Stimulated activated memory B cell treated with anti-CD40 and anti-IgM and Interleukin-4, amounts not matched to agents 10 μg/mL and 1 μg/mL and 100 μg/mL, for 72 hours (primary cell): ENCODE data around the gene IARS1.

Source experiments
- ATAC-seq: fragments of 150-1000 bp; cut with Tn5 transposase; 2 replicates; pipeline ENCODE4 v1.10.0; 2021
- H3K27ac Mint-ChIP-seq: one replicate; pipeline ENCODE4 v1.8.0; 2022; ENCODE audit warnings: mild to moderate bottlenecking, mixed read lengths
- H3K27me3 Mint-ChIP-seq: one replicate; pipeline ENCODE4 v1.8.0; 2022; ENCODE audit warnings: mixed read lengths
- H3K36me3 Mint-ChIP-seq: one replicate; pipeline ENCODE4 v1.8.0; 2022; ENCODE audit warnings: mixed read lengths
- H3K4me1 Mint-ChIP-seq: one replicate; pipeline ENCODE4 v1.8.0; 2022; ENCODE audit warnings: mixed read lengths
- H3K4me3 Mint-ChIP-seq: one replicate; pipeline ENCODE4 v1.8.0; 2022; ENCODE audit warnings: mild to moderate bottlenecking, moderate library complexity, mixed read lengths
- H3K9me3 Mint-ChIP-seq: one replicate; pipeline ENCODE4 v1.8.0; 2022; ENCODE audit warnings: mixed read lengths

The IARS1 gene

GRCh38 chr9:92310562-92310961, 17.1 kb upstream of the IARS1 start:
- H3K27ac Mint-ChIP-seq, result no peak overlapping the region
- no peaks in the 10 kb centered on the region for H3K27me3 Mint-ChIP-seq
- H3K4me1 Mint-ChIP-seq, result peaks cover 23% of the 10 kb centered on the region
- peaks cover 77% of the 10 kb centered on the region for H3K36me3 Mint-ChIP-seq
- H3K4me3 Mint-ChIP-seq, result no peak overlapping the region
- no peaks in the 10 kb centered on the region for H3K9me3 Mint-ChIP-seq
- ATAC-seq, result no peak

- Mint-ChIP-seq H3K9me3 (no peaks in the 10 kb centered on the region), H3K4me3 (no peak overlapping the region), H3K27ac (no peak overlapping the region), H3K4me1 (peaks cover 13% of the 10 kb centered on the region), H3K27me3 (no peaks in the 10 kb centered on the region), H3K36me3 (peaks cover 77% of the 10 kb centered on the region)
- ATAC-seq, result no peak
These were observed 15.4 kb upstream of the IARS1 start for GRCh38 chr9:92308893-92309292.

- Mint-ChIP-seq H3K9me3 (no peaks in the 10 kb centered on the region), H3K36me3 (peaks cover 56% of the 10 kb centered on the region), H3K4me3 (no peak overlapping the region), H3K4me1 (peaks cover 10% of the 10 kb centered on the region), H3K27ac (peak overlapping the region; percentile 27), H3K27me3 (no peaks in the 10 kb centered on the region)
- no peak for ATAC-seq
These were observed 7.4 kb upstream of the IARS1 start for GRCh38 chr9:92300936-92301335.

- Mint-ChIP-seq H3K27me3 (no peaks in the 10 kb centered on the region), H3K36me3 (peaks cover 40% of the 10 kb centered on the region), H3K4me1 (peaks cover 23% of the 10 kb centered on the region), H3K27ac (peak overlapping the region; percentile 71), H3K4me3 (peak overlapping the region; percentile 11), H3K9me3 (no peaks in the 10 kb centered on the region)
- ATAC-seq, result peak; percentile 78
These were observed 5.6 kb upstream of the IARS1 start for GRCh38 chr9:92299116-92299515.

- no peaks in the 10 kb centered on the region for H3K27me3 Mint-ChIP-seq
- H3K27ac Mint-ChIP-seq, result peak overlapping the region; percentile 71
- ATAC-seq, result no peak
- no peaks in the 10 kb centered on the region for H3K9me3 Mint-ChIP-seq
- H3K36me3 Mint-ChIP-seq, result peaks cover 30% of the 10 kb centered on the region
- H3K4me1 Mint-ChIP-seq, result peaks cover 25% of the 10 kb centered on the region
- H3K4me3 Mint-ChIP-seq, result no peak overlapping the region
These were observed 4.5 kb upstream of the IARS1 start for GRCh38 chr9:92298036-92298435.

GRCh38 chr9:92297611-92298010, 4.1 kb upstream of the IARS1 start:
- peak overlapping the region; percentile 71 for H3K27ac Mint-ChIP-seq
- ATAC-seq, result no peak
- no peaks in the 10 kb centered on the region for H3K9me3 Mint-ChIP-seq
- H3K27me3 Mint-ChIP-seq, result no peaks in the 10 kb centered on the region
- peak overlapping the region; percentile 26 for H3K4me3 Mint-ChIP-seq
- peaks cover 29% of the 10 kb centered on the region for H3K4me1 Mint-ChIP-seq
- H3K36me3 Mint-ChIP-seq, result peaks cover 25% of the 10 kb centered on the region

- ATAC-seq, result no peak
- no peaks in the 10 kb centered on the region for H3K27me3 Mint-ChIP-seq
- H3K4me3 Mint-ChIP-seq, result no peak overlapping the region
- H3K4me1 Mint-ChIP-seq, result peaks cover 43% of the 10 kb centered on the region
- peaks cover 25% of the 10 kb centered on the region for H3K36me3 Mint-ChIP-seq
- no peak overlapping the region for H3K27ac Mint-ChIP-seq
- H3K9me3 Mint-ChIP-seq, result no peaks in the 10 kb centered on the region
These were observed 2.3 kb upstream of the IARS1 start for GRCh38 chr9:92295827-92296258.

GRCh38 chr9:92295240-92295790, 1.8 kb upstream of the IARS1 start:
- H3K4me1 Mint-ChIP-seq, result peaks cover 45% of the 10 kb centered on the region
- peaks cover 30% of the 10 kb centered on the region for H3K36me3 Mint-ChIP-seq
- H3K4me3 Mint-ChIP-seq, result no peak overlapping the region

GRCh38 chr9:92294297-92294676, 790 bp upstream of the IARS1 start:
- Mint-ChIP-seq H3K27me3 (no peaks in the 10 kb centered on the region), H3K27ac (peak overlapping the region; percentile 100), H3K9me3 (no peaks in the 10 kb centered on the region), H3K36me3 (peaks cover 38% of the 10 kb centered on the region), H3K4me3 (peak overlapping the region; percentile 100), H3K4me1 (peaks cover 50% of the 10 kb centered on the region)
- peak; percentile 4 for ATAC-seq

More at GRCh38 chr9:92295240-92295790, 1.8 kb upstream of the IARS1 start:
- no peaks in the 10 kb centered on the region for H3K9me3 Mint-ChIP-seq
- no peak for ATAC-seq
- H3K27ac Mint-ChIP-seq, result peak overlapping the region; percentile 100
- no peaks in the 10 kb centered on the region for H3K27me3 Mint-ChIP-seq

- peak overlapping the region; percentile 100 for H3K27ac Mint-ChIP-seq
- no peak for ATAC-seq
- peaks cover 37% of the 10 kb centered on the region for H3K36me3 Mint-ChIP-seq
- no peaks in the 10 kb centered on the region for H3K9me3 Mint-ChIP-seq
- peak overlapping the region; percentile 100 for H3K4me3 Mint-ChIP-seq
- H3K27me3 Mint-ChIP-seq, result no peaks in the 10 kb centered on the region
- H3K4me1 Mint-ChIP-seq, result peaks cover 43% of the 10 kb centered on the region
These were observed 482 bp downstream of the IARS1 start for GRCh38 chr9:92293075-92293354.

- ATAC-seq, result no peak
- Mint-ChIP-seq H3K4me1 (peaks cover 43% of the 10 kb centered on the region), H3K27ac (peak overlapping the region; percentile 100), H3K36me3 (peaks cover 42% of the 10 kb centered on the region), H3K9me3 (no peaks in the 10 kb centered on the region), H3K27me3 (no peaks in the 10 kb centered on the region), H3K4me3 (peak overlapping the region; percentile 100)
These were observed 991 bp downstream of the IARS1 start for GRCh38 chr9:92292338-92293074.

- Mint-ChIP-seq H3K4me3 (no peak overlapping the region), H3K27me3 (no peaks in the 10 kb centered on the region), H3K9me3 (no peaks in the 10 kb centered on the region), H3K27ac (peak overlapping the region; percentile 51), H3K36me3 (peaks cover 44% of the 10 kb centered on the region), H3K4me1 (peaks cover 43% of the 10 kb centered on the region)
- no peak for ATAC-seq
These were observed 1.9 kb downstream of the IARS1 start for GRCh38 chr9:92291577-92291976.

GRCh38 chr9:92290785-92291429, 2.6 kb downstream of the IARS1 start:
- H3K4me3 Mint-ChIP-seq, result no peak overlapping the region
- no peak for ATAC-seq
- peaks cover 44% of the 10 kb centered on the region for H3K36me3 Mint-ChIP-seq
- H3K4me1 Mint-ChIP-seq, result peaks cover 43% of the 10 kb centered on the region
- no peaks in the 10 kb centered on the region for H3K9me3 Mint-ChIP-seq
- no peaks in the 10 kb centered on the region for H3K27me3 Mint-ChIP-seq
- peak overlapping the region; percentile 51 for H3K27ac Mint-ChIP-seq

GRCh38 chr9:92289708-92290390, 3.6 kb downstream of the IARS1 start:
- Mint-ChIP-seq H3K4me1 (peaks cover 35% of the 10 kb centered on the region), H3K36me3 (peaks cover 55% of the 10 kb centered on the region), H3K27ac (no peak overlapping the region), H3K27me3 (no peaks in the 10 kb centered on the region), H3K9me3 (no peaks in the 10 kb centered on the region), H3K4me3 (no peak overlapping the region)
- no peak for ATAC-seq

GRCh38 chr9:92279302-92279701, 14.2 kb downstream of the IARS1 start:
- H3K27ac Mint-ChIP-seq, result peak overlapping the region; percentile 16
- H3K36me3 Mint-ChIP-seq, result peaks cover 58% of the 10 kb centered on the region
- H3K9me3 Mint-ChIP-seq, result no peaks in the 10 kb centered on the region
- H3K4me3 Mint-ChIP-seq, result no peak overlapping the region
- H3K27me3 Mint-ChIP-seq, result no peaks in the 10 kb centered on the region
- H3K4me1 Mint-ChIP-seq, result no peaks in the 10 kb centered on the region
- ATAC-seq, result no peak
